Measurements from ENCODE around the gene BCL7A.

Gene BCL7A

DNA sequence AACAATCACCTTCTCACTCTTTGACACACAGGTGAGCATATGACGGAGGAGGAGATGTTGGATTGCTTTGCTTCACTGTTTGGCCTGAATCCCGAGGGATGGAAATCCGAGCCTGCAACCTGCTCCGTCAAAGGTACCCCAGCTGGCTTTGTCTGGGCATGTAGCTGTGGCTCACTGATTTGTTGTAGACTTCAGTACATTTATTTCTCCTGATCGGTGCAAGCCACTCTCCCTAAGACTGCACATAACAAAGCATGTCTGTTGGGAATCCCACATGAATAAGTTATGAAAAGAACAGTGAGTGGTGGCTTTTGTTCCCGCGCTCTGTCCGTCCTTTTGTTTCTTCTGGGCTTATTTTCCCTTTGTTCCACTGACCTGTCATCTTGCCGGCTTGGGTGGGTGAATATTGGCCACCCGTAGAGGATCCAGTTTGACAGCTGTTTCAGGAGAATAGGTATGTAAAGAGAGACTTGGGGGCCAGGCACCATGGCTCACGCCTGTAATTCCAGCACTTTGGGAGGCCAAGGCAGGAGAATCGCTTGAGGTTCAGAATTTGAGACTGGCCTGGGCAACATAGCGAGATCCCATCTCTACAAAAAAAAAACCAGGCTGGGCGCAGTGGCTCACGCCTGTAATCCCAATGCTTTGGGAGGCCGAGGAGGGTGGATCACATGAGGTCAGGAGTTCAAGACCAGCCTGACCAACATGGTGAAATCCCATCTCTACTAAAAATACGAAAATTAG, 20.0 kb upstream of the BCL7A start:
- DNase-seq = no peak

DNA sequence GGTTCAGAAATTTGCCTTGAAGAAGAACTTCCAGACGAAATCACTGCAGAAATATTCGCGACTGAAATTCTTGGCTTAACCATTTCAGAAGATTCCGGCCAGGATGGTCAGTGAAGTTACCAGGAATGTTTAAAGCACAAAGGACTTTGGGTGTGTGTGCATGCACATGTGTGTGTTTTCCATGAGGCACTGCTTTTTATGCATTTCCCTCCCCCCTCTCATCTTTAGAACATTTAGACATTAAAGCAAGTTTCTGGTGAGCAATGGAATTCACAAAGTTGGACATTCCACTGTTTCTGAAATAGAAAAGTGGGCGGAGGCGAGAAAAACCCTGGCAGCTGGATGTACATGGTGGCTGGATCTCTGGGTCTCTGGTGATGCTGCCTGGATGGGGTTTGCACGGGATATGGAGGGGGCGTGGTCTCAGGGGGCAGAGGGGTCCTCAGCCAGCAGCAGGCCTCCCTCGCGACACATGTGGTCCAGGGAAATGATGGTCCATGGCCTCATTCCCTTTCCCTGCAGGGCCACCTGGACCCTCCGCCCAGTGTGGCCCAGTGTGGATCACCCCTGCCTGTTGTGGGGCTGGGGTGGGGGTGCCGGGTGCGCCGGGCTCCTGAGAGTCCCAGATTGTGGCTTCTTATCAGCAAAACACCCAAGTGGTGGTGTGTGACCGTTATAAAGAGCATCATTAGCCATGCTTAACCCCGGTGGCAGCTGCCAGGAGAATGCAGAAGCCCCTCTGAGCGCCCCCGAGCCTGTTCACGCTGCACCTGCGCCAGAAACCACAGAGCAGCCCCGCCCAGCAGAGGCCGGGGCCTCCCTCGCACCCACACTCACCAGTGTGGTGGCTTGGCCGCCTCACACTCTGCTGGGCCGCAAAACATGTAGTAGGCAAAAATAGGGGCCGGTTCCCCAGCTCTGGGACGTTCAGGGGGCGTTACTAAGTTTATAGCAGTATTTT, 17.8 kb upstream of the BCL7A start:
- DNase-seq = no peak

DNA sequence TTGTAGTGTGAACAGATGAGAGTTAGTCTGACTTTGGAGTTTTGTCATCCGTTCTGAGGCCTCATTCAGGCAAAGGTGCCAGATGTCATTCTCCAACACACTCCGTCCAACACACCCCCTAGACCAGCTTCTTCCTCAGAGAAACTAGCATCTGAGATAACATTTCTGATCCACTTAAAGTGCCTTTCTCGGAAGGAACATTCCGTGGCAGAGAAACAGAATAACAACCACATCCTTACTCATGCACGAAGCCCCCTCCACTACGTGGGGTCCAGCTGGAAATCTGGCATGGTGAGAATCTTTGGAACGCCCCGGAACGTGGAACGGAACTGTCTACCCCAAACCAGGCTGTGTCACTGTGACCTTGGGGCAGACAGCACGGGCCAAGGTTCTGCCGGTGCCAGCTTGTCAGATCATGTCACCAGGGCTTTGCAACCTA, 17.0 kb upstream of the BCL7A start:
- DNase-seq = no peak

DNA sequence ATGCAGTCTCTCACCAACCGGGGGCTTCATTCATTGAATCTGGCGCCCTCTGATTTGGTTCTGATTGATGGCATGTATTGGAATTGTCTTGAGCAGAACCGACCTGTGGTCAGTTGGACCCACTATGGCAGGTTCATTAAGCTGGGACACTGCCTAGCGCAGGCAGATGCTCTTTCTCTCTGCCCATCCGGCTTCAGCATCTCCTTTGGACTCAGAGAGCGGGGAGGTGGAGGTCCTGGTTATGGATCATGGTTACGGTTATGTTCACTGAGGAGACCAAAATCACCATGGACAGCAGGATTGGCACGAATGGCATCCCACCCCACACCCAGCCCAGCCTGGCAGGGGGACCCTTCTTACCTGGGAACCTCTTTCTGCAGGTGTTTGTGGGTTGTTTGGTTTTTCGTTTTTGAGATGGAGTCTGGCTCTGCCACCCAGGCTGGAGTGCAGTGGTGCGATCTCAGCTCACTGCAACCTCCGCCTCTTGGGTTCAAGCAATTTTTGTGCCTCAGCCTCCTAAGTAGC, 16.4 kb upstream of the BCL7A start:
- DNase-seq = no peak

DNA sequence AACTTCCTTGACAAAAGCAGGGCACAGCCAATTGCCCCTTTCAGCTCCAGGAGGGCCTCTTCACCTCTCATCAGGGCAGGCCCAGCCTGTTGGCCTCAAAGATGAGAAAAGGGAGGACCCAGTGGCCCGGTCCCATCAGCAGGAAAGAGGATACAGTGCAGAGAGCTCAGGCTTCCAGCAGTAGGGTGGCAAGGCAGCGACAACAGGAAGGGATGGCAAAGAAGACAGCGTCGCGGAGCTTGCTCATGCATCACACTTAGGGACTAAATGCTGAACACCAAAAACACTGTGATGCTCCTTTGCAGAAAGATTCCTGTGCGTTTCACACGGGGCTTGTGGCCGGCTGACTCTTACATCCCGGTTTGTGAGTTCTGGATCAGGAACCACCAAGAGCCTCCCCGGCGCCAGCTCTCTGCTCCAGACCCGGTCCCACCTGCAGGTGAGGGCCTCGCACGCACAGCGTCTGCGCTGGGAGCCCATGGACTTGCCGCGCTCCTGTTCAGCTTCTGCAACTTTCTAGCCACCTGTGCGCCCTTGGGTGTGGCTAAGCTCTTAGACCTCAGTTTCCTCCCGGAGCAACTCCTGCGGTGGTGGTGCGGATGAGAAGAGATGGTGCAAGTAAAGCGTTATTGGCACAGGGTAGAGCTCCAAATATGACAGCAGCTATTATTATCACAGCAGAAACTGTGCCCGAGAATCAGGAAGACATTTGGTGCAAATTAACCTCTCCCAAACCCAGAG, 15.3 kb upstream of the BCL7A start:
- DNase-seq = no peak

DNA sequence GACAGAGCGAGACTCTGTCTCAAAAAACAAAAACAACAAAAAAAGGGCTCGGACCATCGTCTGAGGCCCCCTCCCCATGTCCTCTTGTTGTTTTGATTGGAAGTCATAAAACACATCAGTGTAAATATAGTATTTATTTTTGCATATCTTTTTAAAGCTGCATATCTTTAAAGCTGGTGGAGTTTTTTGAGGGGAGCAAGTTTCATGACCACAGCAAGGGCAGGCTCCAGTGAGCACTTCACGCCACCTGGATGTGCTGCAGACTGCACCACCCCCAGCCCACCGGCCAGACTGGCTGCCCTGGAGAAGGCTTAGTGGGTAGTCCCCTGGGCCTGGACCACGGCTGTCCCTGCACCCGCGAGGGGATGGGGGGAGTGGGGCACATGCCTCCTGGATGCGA, 11.9 kb upstream of the BCL7A start:
- DNase-seq = no peak

DNA sequence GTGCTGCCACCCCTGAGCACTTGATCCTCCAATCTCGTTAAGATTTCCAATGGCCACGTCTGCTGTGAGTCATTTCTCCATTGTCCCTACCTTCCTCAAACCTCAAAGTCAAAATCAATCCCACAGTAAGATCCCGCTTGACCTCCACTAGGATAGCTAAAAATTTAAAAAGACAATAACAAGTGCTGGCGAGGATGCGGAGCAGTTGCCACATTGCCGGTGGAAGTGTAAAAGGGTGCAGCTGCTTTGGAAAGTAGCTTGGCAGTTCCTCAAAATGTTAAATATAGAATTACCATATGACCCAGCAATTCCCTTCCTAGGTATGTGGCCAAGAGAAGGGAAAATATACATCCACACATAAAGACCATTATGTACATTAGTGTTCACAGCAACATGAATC, 9.5 kb upstream of the BCL7A start:
- no peak for DNase-seq

DNA sequence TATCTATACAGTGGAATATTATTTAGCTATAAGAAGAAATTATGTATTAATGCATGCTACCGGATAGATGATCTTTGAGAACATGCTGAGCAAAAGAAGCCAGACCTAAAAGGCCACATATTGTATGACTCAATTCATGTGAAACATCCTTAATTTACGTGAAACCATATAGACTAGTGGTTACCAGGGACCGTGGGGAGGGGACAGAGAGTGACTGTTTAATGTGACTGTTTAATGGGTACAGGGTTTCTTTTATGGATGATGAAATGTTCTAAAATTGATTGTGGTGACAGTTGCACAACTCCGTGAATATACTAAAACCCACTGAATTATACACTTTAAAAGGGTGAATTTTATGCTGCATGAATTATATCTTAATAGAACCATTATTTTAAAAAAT, 8.5 kb upstream of the BCL7A start:
- DNase-seq = no peak

DNA sequence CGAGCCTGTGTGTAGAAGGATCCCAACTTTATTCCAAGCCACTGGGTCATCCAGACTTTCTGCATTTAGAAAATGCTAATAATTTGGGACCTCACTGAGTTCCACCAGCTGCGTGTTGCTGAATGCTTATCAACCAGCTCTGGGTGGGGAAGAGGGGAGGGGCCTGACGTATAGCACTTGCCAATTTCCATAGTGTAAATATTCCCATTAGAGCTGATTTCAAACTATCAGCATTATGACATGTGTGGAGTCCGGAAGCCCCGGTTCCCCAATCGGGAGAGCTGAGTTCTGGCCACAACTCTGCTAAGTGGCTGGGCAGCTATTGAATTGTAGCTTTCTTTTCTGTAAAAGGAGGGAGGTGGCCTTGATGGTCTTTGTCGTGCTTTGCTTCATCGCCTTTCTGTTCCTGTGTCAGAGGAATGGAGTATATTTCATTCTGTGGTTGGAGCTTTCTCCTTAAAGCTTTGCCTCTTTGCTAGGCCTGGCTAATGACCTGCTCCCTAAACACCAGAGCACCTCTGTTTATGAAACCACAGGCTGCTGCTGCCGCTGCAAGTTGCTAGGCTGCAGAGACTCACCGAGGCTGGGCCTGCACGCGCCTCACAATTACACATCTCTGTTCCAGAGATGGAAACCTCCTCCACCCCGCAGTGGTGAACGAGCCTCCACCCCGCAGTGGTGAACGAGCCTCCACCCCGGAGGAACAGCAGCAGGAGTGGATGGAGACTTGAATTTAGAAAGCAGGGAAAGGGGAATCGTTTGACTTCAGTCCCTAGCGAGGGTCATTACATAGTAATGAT, 7.7 kb upstream of the BCL7A start:
- DNase-seq = no peak

DNA sequence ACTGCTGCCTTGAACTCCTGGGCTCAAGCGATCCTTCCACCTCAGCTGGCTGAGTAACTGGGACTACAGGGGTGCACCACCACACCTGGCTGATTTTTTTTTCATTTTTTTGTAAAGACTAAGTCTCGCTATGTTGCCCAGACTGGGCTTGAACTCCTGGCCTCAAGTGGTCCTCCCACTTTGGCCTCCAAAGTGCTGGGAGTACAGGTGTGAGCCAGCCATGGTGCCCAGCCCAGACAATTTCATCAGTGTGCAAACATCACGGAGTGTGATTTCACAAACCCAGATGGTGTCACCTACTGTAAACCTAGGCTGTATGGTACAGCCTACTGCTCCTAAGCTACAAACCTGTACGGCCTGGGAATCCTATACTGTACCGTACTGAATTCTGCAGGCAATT, 6.9 kb upstream of the BCL7A start:
- DNase-seq = no peak

DNA sequence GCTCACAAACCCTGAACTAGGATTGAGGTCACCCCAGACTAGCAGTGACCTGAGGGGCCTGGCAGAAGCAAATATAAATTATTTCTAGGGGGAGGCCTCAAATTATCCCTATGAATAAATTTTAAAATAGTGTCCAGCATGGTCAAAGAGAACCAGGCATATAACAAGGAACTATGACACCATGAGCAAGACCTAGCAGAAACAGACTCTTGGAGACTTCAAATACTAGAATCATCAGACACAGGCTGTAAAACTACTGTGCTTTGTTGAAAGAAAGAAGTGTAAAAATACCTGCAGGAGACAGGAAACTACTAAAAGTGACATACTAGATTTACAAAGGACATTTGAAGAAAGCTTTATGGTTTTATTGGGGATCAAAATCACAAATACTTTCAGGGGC, 3.2 kb upstream of the BCL7A start:
- no peak for DNase-seq

DNA sequence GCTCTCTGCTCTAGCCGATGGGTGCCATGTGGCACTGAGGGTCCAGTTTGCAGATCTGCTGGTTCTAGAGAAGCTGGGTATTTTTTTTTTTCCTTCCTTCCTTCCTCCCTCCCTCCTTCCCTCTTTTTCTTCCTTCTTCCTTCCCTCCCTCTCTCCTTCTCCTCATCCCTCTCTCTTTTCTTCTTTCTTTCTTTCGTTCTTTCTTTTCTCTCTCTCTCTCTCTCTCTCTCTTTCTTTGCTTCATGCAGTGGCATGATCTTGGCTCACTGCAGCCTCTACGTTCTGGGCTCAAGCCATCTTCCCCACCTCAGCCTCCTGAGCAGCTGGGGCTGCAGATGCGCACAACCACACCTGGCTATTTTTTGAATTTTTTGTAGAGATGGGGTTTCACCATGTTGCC, 2.7 kb upstream of the BCL7A start:
- no peak for DNase-seq

DNA sequence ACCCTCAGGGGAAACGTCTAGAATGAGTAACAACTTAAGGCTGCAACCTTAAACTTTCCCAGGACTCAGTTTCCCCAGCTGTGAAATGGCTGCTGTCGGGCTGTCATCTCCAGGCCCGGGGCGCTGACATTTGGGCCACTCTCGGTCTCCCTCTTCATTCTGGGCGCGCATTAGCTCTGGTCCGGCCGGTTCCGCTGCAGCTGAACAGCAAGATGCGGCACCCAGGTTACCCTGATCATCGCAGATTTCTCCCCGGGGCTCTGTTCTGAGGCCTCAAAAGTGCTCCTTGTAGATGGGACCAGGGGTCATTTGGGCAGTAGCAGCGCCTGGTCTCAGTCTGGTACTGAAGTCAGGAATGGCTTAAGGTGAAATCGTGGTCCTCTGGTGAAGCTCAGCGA, 890 bp upstream of the BCL7A start:
- DNase-seq = no peak

DNA sequence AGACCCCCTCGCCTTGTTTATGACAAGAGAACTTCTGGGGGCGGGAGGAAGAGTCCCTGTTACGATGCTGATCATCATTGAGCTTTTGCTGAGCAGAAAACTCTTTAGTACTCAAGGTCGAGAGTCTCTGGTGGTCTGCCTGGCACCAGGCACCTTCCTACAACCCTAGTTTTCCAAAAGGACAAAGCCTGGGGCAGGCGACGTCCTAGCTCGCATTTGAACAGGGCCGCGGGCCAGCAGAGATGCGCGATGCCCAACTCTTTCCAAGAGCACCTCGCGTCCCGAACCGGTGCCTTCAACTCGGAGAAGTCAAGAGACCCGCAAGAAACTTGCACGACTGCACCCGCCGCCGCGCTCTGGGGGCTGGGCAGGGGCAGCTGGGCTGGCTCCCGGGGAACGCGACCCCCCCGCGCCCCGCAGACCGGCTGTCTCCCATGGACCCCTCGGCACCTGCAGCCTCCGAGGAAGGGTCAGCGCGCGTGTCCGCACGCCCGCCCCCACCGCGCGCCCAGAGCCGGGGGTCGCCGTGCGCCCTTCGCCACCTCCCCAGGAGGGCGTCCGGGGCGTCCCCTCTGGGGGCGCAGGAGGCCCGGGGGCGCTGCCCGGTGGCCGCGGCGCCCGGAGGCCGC, 377 bp upstream of the BCL7A start:
- no peak for DNase-seq

DNA sequence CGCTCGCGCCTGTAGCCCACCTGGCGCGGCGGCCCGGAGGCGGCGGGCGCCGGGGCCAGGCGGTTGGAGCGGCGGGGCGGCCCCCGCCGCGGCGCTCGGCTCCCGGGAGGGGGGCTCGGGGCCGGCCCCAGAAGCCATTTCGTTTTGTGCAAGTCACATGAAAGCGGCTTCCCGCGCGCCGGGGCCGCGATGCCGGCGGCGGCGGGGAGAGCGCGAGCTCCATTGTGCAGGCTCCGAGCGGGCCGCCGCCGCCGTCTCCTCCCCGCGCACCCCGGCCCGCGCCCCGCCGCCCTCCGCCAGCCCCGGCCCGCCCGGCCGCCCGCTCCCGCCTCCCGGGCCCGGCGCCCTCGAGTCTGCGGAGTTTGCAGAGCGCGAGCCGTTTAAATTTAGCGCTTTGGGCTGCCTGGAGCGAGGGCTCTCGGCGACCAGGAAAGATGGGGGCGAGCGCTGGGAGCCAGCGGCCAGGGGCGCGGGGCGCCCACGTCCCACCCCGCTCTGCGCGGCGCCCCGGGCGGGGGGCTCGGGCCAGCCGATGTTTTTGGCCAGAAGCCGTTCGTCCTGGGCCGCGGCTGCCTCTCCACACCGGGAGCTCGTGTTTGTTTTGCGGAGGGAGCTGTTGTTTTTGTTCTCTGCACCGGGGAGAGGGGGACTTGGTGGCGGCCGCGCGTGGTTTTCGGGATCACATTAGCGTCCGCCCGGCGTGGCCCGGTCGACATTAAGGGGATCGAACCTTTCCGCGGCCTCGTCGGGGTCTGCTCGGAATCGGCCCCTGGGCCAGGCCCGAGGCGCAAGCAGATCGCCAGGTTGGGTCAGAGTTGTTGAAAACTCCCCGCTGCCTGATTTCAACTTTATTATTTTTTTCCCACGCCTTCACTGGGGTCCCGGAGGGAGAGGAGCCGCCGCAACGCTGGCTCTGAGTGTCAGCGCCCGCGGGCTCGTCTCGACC, 982 bp downstream of the BCL7A start:
- DNase-seq = peak; percentile 31

DNA sequence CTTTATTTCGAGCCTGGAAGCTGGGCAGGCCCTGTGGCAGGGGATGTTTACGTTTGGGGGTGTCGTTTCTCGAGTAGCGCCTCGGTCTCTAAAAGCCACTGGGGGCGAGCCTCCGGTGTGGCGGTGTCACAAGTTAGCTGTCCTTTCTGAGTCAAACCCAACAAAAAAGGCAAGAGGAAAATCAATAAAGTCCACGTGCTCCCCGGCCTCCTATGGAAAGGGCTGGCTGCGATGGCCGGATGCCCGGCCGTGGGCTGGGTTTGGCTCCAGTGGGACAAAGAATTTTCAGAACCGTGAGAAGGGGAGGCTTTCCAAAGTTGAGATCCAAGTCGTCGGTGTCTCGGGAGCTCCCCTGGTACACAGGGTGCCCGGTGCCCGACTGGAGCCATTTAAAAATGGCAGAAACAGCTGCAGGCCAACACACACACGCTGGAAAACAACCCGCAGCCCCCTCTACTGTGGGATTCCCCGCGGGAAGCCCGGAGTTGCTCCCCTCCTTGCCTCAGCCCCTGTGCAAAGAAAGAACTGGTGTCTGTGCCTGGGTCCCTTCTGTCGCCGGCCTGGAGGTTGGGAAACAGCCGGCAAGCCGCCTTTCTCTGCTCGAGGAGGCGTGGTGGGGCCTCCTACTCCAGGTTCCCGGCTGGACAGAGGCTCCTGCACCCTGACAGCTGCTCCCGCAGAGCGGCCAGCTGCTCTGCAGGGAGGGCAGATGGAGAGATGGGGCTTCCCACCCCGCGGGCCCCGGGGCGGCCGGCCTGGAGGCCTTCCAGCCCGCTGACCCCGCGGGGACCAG, 1.9 kb downstream of the BCL7A start:
- DNase-seq = no peak

DNA sequence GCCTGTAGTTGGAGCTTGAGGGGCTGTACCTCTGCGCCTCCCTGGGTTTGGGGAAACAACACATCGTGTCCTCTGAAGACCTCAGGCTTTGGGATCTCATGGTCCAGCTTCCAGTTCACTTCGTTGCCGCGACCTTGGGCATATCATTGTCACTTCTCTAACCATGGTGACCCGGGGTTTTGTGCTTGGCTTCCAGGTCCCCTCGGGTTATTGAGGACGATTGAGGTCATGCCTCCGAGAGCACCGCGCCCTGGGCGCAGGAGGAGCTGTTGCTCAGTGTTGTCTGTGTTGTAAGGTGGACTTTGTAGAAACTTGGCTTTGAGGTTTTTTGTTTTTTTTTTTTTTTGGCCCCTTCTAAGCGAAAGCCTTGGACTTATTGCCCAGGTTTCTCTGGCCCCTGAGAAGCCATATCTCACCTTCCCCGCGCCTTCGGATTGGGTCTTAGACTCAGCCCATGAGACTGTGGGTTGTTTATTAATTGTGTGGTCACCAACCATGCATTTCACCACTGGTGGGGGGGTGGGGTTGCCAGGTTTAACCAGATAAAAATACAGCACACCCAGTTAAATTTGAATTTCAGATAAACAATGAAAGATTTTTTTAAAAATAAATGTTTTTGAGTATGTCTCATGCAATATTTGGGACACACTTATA, 2.6 kb downstream of the BCL7A start:
- no peak for DNase-seq

DNA sequence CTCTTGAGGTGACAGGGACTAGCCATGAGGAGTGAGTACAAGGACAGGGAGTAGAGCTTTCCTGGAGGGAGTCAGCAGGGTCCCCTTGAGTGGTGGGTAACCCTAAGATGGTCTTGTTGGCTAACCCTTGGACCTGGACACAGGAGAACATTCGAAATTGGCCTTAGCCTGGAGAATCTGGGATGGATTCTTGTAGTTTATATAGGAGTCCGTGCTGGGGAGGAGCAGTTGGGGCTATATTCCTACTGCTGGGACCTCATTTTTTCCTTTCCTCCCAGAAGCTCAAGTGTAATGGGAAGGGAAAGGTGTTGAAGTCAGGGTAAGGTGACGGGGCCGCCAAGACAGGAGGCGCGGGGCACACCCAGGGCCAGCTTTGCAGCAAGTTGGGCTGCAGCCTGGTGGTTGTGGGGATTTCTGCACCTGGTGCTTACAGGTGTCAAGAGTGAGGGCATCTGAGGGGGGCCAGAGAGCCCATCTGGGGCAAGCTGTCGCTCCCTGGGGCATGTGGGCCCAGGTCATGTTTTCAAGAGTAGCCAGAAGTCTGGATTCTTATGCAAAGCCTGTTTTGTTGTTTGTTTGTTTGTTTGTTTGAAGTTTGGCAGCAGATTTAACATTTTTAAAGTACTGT, 5.1 kb downstream of the BCL7A start:
- DNase-seq = no peak
